Endodermal cell (in vitro differentiated cells): Measurements from ENCODE around the gene DNAJB1. TPM values are rescaled to one million over a fixed set of nuclear protein-coding genes. Genes with fewer than 3 reads are reported as not detected.

Experiments
- DNase-seq: peaks from one replicate; pipeline ENCODE4 v3.0.0-alpha.2; 2017
- H3K27ac ChIP-seq: 2 replicates; pipeline ENCODE4 v1.5.1; 2013; ENCODE audit warnings: mild to moderate bottlenecking, low read depth, low read length, moderate library complexity
- H3K27me3 ChIP-seq: 2 replicates; pipeline ENCODE4 v1.6.1; 2013; ENCODE audit warnings: mild to moderate bottlenecking, low read length, moderate library complexity; ENCODE audit not compliant: insufficient read depth, control insufficient read depth, poor library complexity, severe bottlenecking
- H3K36me3 ChIP-seq: 2 replicates; pipeline ENCODE4 v1.7.0; 2013; ENCODE audit warnings: mild to moderate bottlenecking, low read length, moderate library complexity; ENCODE audit not compliant: control insufficient read depth, insufficient read depth
- H3K4me1 ChIP-seq: one replicate; pipeline ENCODE4 v1.7.0; 2013; ENCODE audit warnings: low read length; ENCODE audit not compliant: control insufficient read depth, insufficient read depth
- H3K4me3 ChIP-seq: 2 replicates; pipeline ENCODE4 v1.5.1; 2013; ENCODE audit warnings: mild to moderate bottlenecking, low read length, moderate library complexity
- H3K9ac ChIP-seq: 2 replicates; pipeline ENCODE4 v1.6.1; 2013; ENCODE audit warnings: mild to moderate bottlenecking, low read length, moderate library complexity; ENCODE audit not compliant: poor library complexity, severe bottlenecking; ENCODE audit errors: extremely low read depth
- H3K9me3 ChIP-seq: 2 replicates; pipeline ENCODE4 v1.6.1; 2013; ENCODE audit warnings: mild to moderate bottlenecking, low read length, moderate library complexity; ENCODE audit not compliant: control insufficient read depth
- H3K27ac Mint-ChIP-seq: 2 replicates; pipeline ENCODE4 v1.8.0; 2020; ENCODE audit warnings: mixed read lengths
- H3K27me3 Mint-ChIP-seq: 2 replicates; pipeline ENCODE4 v1.8.0; 2021; ENCODE audit warnings: mild to moderate bottlenecking, mixed read lengths; ENCODE audit not compliant: insufficient read depth
- H3K36me3 Mint-ChIP-seq: 2 replicates; pipeline ENCODE4 v1.8.0; 2020; ENCODE audit warnings: low read depth, mixed read lengths
- H3K4me1 Mint-ChIP-seq: 2 replicates; pipeline ENCODE4 v1.8.0; 2020; ENCODE audit warnings: mixed read lengths
- H3K4me3 Mint-ChIP-seq: 2 replicates; pipeline ENCODE4 v1.8.0; 2020; ENCODE audit warnings: mild to moderate bottlenecking, moderate library complexity, mixed read lengths
- H3K9me3 Mint-ChIP-seq: 2 replicates; pipeline ENCODE4 v1.8.0; 2020; ENCODE audit warnings: mild to moderate bottlenecking, mixed read lengths
- WGBS, 2 experiments: methylation state at CpG; one replicate each; pipeline versions ENCODE4 v1.1.5 to v1.1.7; 2013; ENCODE audit warnings: missing lambda C conversion rate in 2 of 2, mixed read lengths in 1 of 2; ENCODE audit not compliant: insufficient coverage in 1 of 2, insufficient read length in 1 of 2; 5-methylcytosine and 5-hydroxymethylcytosine counted together
- total RNA-seq, 2 donors: library from RNA; stranded (reverse); fragmentation: NEBNext Ultra II Directional in 1 of 2; extraction: Animal tissue kit (Norgen Biotek cat#: 25700) in 1 of 2; gene quantifications; 2 replicates in 1 of 2; 3 replicates in 1 of 2; pipeline ENCODE4 v1.2.1, GENCODE V29; 2021
- TF ChIP-seq, protein P1 (sequence below): fragments of 200-600 bp; sonication (generic); conservative IDR thresholded peaks from 2 replicates; pipeline ENCODE4 v1.5.0; 2021; ENCODE audit warnings: antibody characterized with exemption, mild to moderate bottlenecking

The DNAJB1 gene
- total RNA-seq, 2 donors from 2014 or later: 66.1 to 70.0 TPM

GRCh38 chr19:14502334-14503092 lies 15.7 kb downstream of the DNAJB1 start:
- H3K4me3 ChIP-seq: no peak overlapping the region
- Mint-ChIP-seq H3K36me3 (no peaks in the 10 kb centered on the region), H3K4me1 (no peaks in the 10 kb centered on the region), H3K4me3 (no peak overlapping the region), H3K9me3 (no peaks in the 10 kb centered on the region), H3K27ac (no peak overlapping the region), H3K27me3 (peaks cover 10% of the 10 kb centered on the region)
- H3K9ac ChIP-seq: no peak overlapping the region
- H3K36me3 ChIP-seq: no peaks in the 10 kb centered on the region
- WGBS, 2 experiments: 74 to 84% methylated on average over 6 to 11 of the region's 11 CpGs
- H3K9me3 ChIP-seq: no peaks in the 10 kb centered on the region
- TF ChIP-seq, protein P1, sequence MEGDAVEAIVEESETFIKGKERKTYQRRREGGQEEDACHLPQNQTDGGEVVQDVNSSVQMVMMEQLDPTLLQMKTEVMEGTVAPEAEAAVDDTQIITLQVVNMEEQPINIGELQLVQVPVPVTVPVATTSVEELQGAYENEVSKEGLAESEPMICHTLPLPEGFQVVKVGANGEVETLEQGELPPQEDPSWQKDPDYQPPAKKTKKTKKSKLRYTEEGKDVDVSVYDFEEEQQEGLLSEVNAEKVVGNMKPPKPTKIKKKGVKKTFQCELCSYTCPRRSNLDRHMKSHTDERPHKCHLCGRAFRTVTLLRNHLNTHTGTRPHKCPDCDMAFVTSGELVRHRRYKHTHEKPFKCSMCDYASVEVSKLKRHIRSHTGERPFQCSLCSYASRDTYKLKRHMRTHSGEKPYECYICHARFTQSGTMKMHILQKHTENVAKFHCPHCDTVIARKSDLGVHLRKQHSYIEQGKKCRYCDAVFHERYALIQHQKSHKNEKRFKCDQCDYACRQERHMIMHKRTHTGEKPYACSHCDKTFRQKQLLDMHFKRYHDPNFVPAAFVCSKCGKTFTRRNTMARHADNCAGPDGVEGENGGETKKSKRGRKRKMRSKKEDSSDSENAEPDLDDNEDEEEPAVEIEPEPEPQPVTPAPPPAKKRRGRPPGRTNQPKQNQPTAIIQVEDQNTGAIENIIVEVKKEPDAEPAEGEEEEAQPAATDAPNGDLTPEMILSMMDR: no peak
- DNase-seq: no peak
- H3K27ac ChIP-seq: no peak overlapping the region
- no peaks in the 10 kb centered on the region for H3K27me3 ChIP-seq
- H3K4me1 ChIP-seq: peaks cover under 1% of the 10 kb centered on the region

GRCh38 chr19:14497228-14497921 lies 20.8 kb downstream of the DNAJB1 start:
- no peak overlapping the region for H3K27ac Mint-ChIP-seq
- no peak overlapping the region for H3K27ac ChIP-seq
- H3K4me1 Mint-ChIP-seq: peaks cover 2% of the 10 kb centered on the region
- H3K9me3 ChIP-seq: no peaks in the 10 kb centered on the region
- WGBS, 2 experiments: 83 to 84% methylated on average over 5 to 6 of the region's 6 CpGs
- H3K4me3 Mint-ChIP-seq: no peak overlapping the region
- no peak overlapping the region for H3K9ac ChIP-seq
- H3K36me3 Mint-ChIP-seq: peaks cover 13% of the 10 kb centered on the region
- TF ChIP-seq, protein P1: no peak
- no peaks in the 10 kb centered on the region for H3K27me3 ChIP-seq
- DNase-seq: peak; percentile 67
- peaks cover 2% of the 10 kb centered on the region for H3K27me3 Mint-ChIP-seq
- peaks cover 3% of the 10 kb centered on the region for H3K4me1 ChIP-seq
- peaks cover 6% of the 10 kb centered on the region for H3K36me3 ChIP-seq
- H3K9me3 Mint-ChIP-seq: no peaks in the 10 kb centered on the region
- H3K4me3 ChIP-seq: no peak overlapping the region

GRCh38 chr19:14496834-14497227 lies 21.4 kb downstream of the DNAJB1 start:
- peak overlapping the region; percentile 65 for H3K4me3 ChIP-seq

More at GRCh38 chr19:14496834-14497227, 21.4 kb downstream of the DNAJB1 start:
- H3K27me3 Mint-ChIP-seq: no peaks in the 10 kb centered on the region
- H3K27ac Mint-ChIP-seq: peak overlapping the region; percentile 76
- Histone ChIP-seq H3K4me1 (peaks cover 3% of the 10 kb centered on the region), H3K27ac (no peak overlapping the region), H3K9ac (no peak overlapping the region), H3K36me3 (peaks cover 6% of the 10 kb centered on the region), H3K27me3 (no peaks in the 10 kb centered on the region), H3K9me3 (no peaks in the 10 kb centered on the region)
- TF ChIP-seq, protein P1: no peak
- peaks cover 2% of the 10 kb centered on the region for H3K4me1 Mint-ChIP-seq
- H3K36me3 Mint-ChIP-seq: peaks cover 14% of the 10 kb centered on the region
- WGBS, 2 experiments: 92 to 94% methylated on average over 6 to 7 of the region's 7 CpGs
- peak overlapping the region; percentile 77 for H3K4me3 Mint-ChIP-seq
- no peaks in the 10 kb centered on the region for H3K9me3 Mint-ChIP-seq
- no peak for DNase-seq
